H9 (cell line): ENCODE data around the gene AGPAT2. TPM values are rescaled to one million over a fixed set of nuclear protein-coding genes. Genes with fewer than 3 reads are reported as not detected.

ENCODE experiments used
- DNase-seq: peaks from one replicate; pipeline ENCODE4 v3.0.0-alpha.2; 2017
- H2AFZ ChIP-seq: one replicate; pipeline ENCODE4 v1.6.1; 2013; ENCODE audit warnings: mild to moderate bottlenecking, low read length, control low read depth, moderate library complexity
- H2AK5ac ChIP-seq: 2 replicates; pipeline ENCODE4 v1.6.1; 2013; ENCODE audit warnings: low read length, control low read depth, mixed read lengths; ENCODE audit not compliant: insufficient read length
- H2BK120ac ChIP-seq: one replicate; pipeline ENCODE4 v1.6.1; 2013; ENCODE audit warnings: low read depth, mild to moderate bottlenecking, low read length, control low read depth, inconsistent platforms; ENCODE audit not compliant: poor library complexity, severe bottlenecking
- H2BK12ac ChIP-seq: 2 replicates; pipeline ENCODE4 v1.6.1; 2013; ENCODE audit warnings: low read length, control low read depth, mixed read lengths, low read depth; ENCODE audit not compliant: insufficient read length
- H2BK15ac ChIP-seq: 2 replicates; pipeline ENCODE4 v1.6.1; 2013; ENCODE audit warnings: low read depth, low read length, control low read depth
- H2BK20ac ChIP-seq: one replicate; pipeline ENCODE4 v1.6.1; 2013; ENCODE audit warnings: low read depth, mild to moderate bottlenecking, low read length, control low read depth, inconsistent platforms; ENCODE audit not compliant: poor library complexity, severe bottlenecking
- H2BK5ac ChIP-seq: 2 replicates; pipeline ENCODE4 v1.6.1; 2013; ENCODE audit warnings: low read length, control low read depth, mixed read lengths; ENCODE audit not compliant: insufficient read length
- H3K14ac ChIP-seq: 2 replicates; pipeline ENCODE4 v1.6.1; 2013; ENCODE audit warnings: low read length, control low read depth; ENCODE audit not compliant: insufficient read depth
- H3K18ac ChIP-seq: 2 replicates; pipeline ENCODE4 v1.6.1; 2013; ENCODE audit warnings: low read depth, mild to moderate bottlenecking, mixed read lengths, low read length, control low read depth; ENCODE audit not compliant: insufficient read length
- H3K23ac ChIP-seq: 2 replicates; pipeline ENCODE4 v1.6.1; 2013; ENCODE audit warnings: low read length, control low read depth, mixed read lengths, low read depth; ENCODE audit not compliant: insufficient read length
- H3K23me2 ChIP-seq: 2 replicates; pipeline ENCODE4 v1.6.1; 2013; ENCODE audit warnings: low read depth, mild to moderate bottlenecking, mixed read lengths, low read length, control low read depth; ENCODE audit not compliant: insufficient read length, poor library complexity, severe bottlenecking
- H3K27ac ChIP-seq: 2 replicates; pipeline ENCODE4 v1.5.1; 2013; ENCODE audit warnings: low read length, control low read depth, mixed read lengths, low read depth; ENCODE audit not compliant: insufficient read length
- H3K27me3 ChIP-seq: 2 replicates; pipeline ENCODE4 v1.6.1; 2013; ENCODE audit warnings: low read length, control low read depth, inconsistent platforms; ENCODE audit not compliant: insufficient read depth
- H3K4ac ChIP-seq: 2 replicates; pipeline ENCODE4 v1.6.1; 2013; ENCODE audit warnings: low read depth, mild to moderate bottlenecking, control low read depth, inconsistent platforms, low read length, moderate library complexity
- H3K4me1 ChIP-seq: 2 replicates; pipeline ENCODE4 v1.6.1; 2013; ENCODE audit warnings: low read length, control low read depth, inconsistent platforms; ENCODE audit not compliant: insufficient read depth
- H3K4me2 ChIP-seq: 2 replicates; pipeline ENCODE4 v1.6.1; 2013; ENCODE audit warnings: low read length, control low read depth, mixed read lengths; ENCODE audit not compliant: insufficient read length, insufficient read depth
- H3K56ac ChIP-seq: 2 replicates; pipeline ENCODE4 v1.6.1; 2013; ENCODE audit warnings: low read depth, mild to moderate bottlenecking, mixed read lengths, low read length, control low read depth; ENCODE audit not compliant: insufficient read length
- H3K79me1 ChIP-seq: 2 replicates; pipeline ENCODE4 v1.6.1; 2013; ENCODE audit warnings: low read depth, mild to moderate bottlenecking, moderate library complexity, low read length, control low read depth, inconsistent platforms; ENCODE audit not compliant: insufficient read depth, poor library complexity, severe bottlenecking
- H3K79me2 ChIP-seq: 2 replicates; pipeline ENCODE4 v1.6.1; 2013; ENCODE audit warnings: low read length, control low read depth, inconsistent platforms; ENCODE audit not compliant: insufficient read depth
- H3K9ac ChIP-seq: 2 replicates; pipeline ENCODE4 v1.6.1; 2013; ENCODE audit warnings: low read length, control low read depth, mixed read lengths; ENCODE audit not compliant: insufficient read length; ENCODE audit errors: extremely low read depth
- H3K9me3 ChIP-seq: one replicate; pipeline ENCODE4 v1.6.1; 2013; ENCODE audit warnings: low read depth, low read length, inconsistent platforms; ENCODE audit not compliant: control insufficient read depth
- H3T11ph ChIP-seq: one replicate; pipeline ENCODE4 v1.6.1; 2013; ENCODE audit warnings: mild to moderate bottlenecking, low read length, control low read depth, inconsistent platforms
- H4K20me1 ChIP-seq: one replicate; pipeline ENCODE4 v1.6.1; 2013; ENCODE audit not compliant: control insufficient read depth, insufficient read length, insufficient read depth
- H4K5ac ChIP-seq: 2 replicates; pipeline ENCODE4 v1.6.1; 2013; ENCODE audit warnings: low read depth, mild to moderate bottlenecking, mixed read lengths, low read length, control low read depth; ENCODE audit not compliant: insufficient read length
- H4K8ac ChIP-seq: replicated peaks from 2 replicates; pipeline ENCODE4 v1.6.1; 2013; ENCODE audit warnings: low read length, control low read depth, mixed read lengths, low read depth; ENCODE audit not compliant: insufficient read length
- H4K91ac ChIP-seq: 2 replicates; pipeline ENCODE4 v1.6.1; 2013; ENCODE audit warnings: low read depth, mild to moderate bottlenecking, moderate library complexity, mixed read lengths, low read length, control low read depth; ENCODE audit not compliant: insufficient read length
- H3K27ac Mint-ChIP-seq, 3 experiments: 2 replicates in 2 of 3; 3 replicates in 1 of 3; pipeline ENCODE4 v1.8.0; 2020 to 2021; ENCODE audit warnings: mixed read lengths in 3 of 3, mild to moderate bottlenecking in 1 of 3, moderate library complexity in 1 of 3
- H3K27me3 Mint-ChIP-seq: 2 replicates; pipeline ENCODE4 v1.8.0; 2021; ENCODE audit warnings: low read depth, mild to moderate bottlenecking, moderate library complexity, mixed read lengths
- H3K36me3 Mint-ChIP-seq, 3 experiments: 2 replicates in 2 of 3; 3 replicates in 1 of 3; pipeline ENCODE4 v1.8.0; 2020 to 2021; ENCODE audit warnings: low read depth in 3 of 3, mixed read lengths in 3 of 3; ENCODE audit not compliant: insufficient read depth in 1 of 3
- H3K4me1 Mint-ChIP-seq, 2 experiments: 2 replicates each; pipeline ENCODE4 v1.8.0; 2020; ENCODE audit warnings: mixed read lengths in 2 of 2
- H3K4me3 Mint-ChIP-seq, 2 experiments: 2 replicates in 1 of 2; 3 replicates in 1 of 2; pipeline ENCODE4 v1.8.0; 2020 to 2021; ENCODE audit warnings: mild to moderate bottlenecking in 2 of 2, mixed read lengths in 2 of 2, moderate library complexity in 1 of 2
- H3K9me3 Mint-ChIP-seq, 2 experiments: 2 replicates in 1 of 2; 3 replicates in 1 of 2; pipeline ENCODE4 v1.8.0; 2020; ENCODE audit warnings: mild to moderate bottlenecking in 2 of 2, mixed read lengths in 2 of 2, moderate library complexity in 1 of 2
- CTCF ChIP-seq: fragments of 200-600 bp; sonication (generic); conservative IDR thresholded peaks from 3 replicates; pipeline ENCODE4 v1.8.0; 2021; ENCODE audit warnings: antibody characterized with exemption, mild to moderate bottlenecking
- WGBS: extraction: QIAGEN DNeasy Blood & Tissue Kit; methylation state at CpG from one replicate; pipeline ENCODE4 v1.1.7; 2013; ENCODE audit warnings: missing lambda C conversion rate, low lambda C conversion rate, mixed read lengths; ENCODE audit not compliant: insufficient read length; ENCODE audit errors: extremely low coverage; 5-methylcytosine and 5-hydroxymethylcytosine counted together
- total RNA-seq: library from RNA; stranded (reverse); gene quantifications from 2 replicates; pipeline ENCODE4 v1.2.1, GENCODE V29; 2021

The AGPAT2 gene
- total RNA-seq, 1 experiment from 2014 or later, result 29.7 TPM

GRCh38 chr9:136735812-136736480 lies 48.7 kb upstream of the AGPAT2 start:
- peaks cover 0 to 7% of the 10 kb centered on the region in 2 experiments; a peak in 3 of 4 replicates for H3K4me1 Mint-ChIP-seq
- no peaks in the 10 kb centered on the region for H4K20me1 ChIP-seq
- H3K27ac ChIP-seq, result no peak overlapping the region
- no peak for TF ChIP-seq CTCF
- no peak overlapping the region for H4K91ac ChIP-seq
- no peaks in the 10 kb centered on the region for H3K79me2 ChIP-seq
- no peak overlapping the region for H3K18ac ChIP-seq
- no peak overlapping the region for H3K56ac ChIP-seq
- H3K27me3 ChIP-seq, result no peaks in the 10 kb centered on the region
- H4K8ac ChIP-seq, result no peak overlapping the region
- no peaks in the 10 kb centered on the region for H3K9me3 ChIP-seq
- H2BK5ac ChIP-seq, result no peak overlapping the region
- no peak overlapping the region for H2BK12ac ChIP-seq
- no peak overlapping the region for H3K23ac ChIP-seq
- no peak overlapping the region for H2AFZ ChIP-seq
- H3K4me1 ChIP-seq, result no peaks in the 10 kb centered on the region
- no peak overlapping the region for H3K4ac ChIP-seq
- H3K14ac ChIP-seq, result no peak overlapping the region
- no peak overlapping the region for H2AK5ac ChIP-seq
- H3K9ac ChIP-seq, result no peak overlapping the region
- WGBS, result no CpG with 5 or more reads among the region's 21 CpGs
- H2BK120ac ChIP-seq, result no peak overlapping the region
- no peaks in the 10 kb centered on the region; a peak in 1 of 7 replicates for H3K36me3 Mint-ChIP-seq
- H3K4me3 Mint-ChIP-seq, result no peak overlapping the region
- no peak overlapping the region for H3K27ac Mint-ChIP-seq
- no peaks in the 10 kb centered on the region for H3K9me3 Mint-ChIP-seq
- H3K4me2 ChIP-seq, result no peak overlapping the region
- no peak overlapping the region for H2BK20ac ChIP-seq
- H4K5ac ChIP-seq, result no peak overlapping the region
- no peaks in the 10 kb centered on the region for H3K79me1 ChIP-seq
- H3T11ph ChIP-seq, result no peak overlapping the region
- H3K23me2 ChIP-seq, result no peaks in the 10 kb centered on the region
- DNase-seq, result no peak
- no peak overlapping the region for H2BK15ac ChIP-seq
- peaks cover 13% of the 10 kb centered on the region for H3K27me3 Mint-ChIP-seq
